ENCODE results near the gene PSTPIP1. TPM values are rescaled to one million over a fixed set of nuclear protein-coding genes. Genes with fewer than 3 reads are reported as not detected.

Gene PSTPIP1
- total and polyA plus RNA-seq, 2 of the 8 experiments (the other 6 are each of a cell fraction or from before 2014, with no cell fraction given), result 1.6 to 1.8 TPM

DNA sequence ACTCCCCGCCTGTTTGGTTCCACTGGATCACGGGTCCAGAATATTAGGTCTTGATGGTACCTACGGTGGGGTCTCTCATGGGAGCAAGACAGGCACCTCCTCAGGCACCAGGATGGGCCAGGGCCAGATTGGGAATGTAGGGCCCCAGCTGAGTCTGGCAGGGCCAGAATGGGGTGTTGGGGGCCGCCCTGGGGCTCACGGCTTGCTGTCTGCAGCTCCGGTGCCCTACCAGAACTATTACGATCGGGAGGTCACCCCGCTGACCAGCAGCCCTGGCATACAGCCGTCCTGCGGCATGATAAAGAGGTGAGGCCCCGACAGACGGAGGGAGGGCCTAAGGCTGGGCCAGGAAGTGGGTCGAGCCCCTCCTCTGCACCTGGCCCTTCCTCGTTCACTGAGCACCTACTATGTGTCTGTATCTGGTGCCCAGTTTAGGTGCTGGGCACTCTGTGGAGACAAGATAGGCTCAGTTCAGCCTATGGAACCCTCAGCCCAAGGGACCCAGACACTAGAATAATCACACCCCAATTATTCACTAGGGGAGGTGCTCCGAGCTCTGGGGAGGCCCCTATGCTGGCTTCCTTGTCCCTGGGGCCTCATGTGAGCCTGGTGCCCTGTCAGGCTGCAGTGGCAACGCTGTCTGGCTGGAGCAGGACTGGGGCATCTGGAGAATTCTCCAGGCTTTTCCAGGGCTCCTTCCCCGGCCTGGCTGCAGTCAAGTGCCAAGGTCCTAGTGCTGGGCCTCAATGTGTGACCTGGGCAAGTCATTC lies 37.9 kb downstream of the PSTPIP1 start (continued):
- TF ChIP-seq, protein P1, sequence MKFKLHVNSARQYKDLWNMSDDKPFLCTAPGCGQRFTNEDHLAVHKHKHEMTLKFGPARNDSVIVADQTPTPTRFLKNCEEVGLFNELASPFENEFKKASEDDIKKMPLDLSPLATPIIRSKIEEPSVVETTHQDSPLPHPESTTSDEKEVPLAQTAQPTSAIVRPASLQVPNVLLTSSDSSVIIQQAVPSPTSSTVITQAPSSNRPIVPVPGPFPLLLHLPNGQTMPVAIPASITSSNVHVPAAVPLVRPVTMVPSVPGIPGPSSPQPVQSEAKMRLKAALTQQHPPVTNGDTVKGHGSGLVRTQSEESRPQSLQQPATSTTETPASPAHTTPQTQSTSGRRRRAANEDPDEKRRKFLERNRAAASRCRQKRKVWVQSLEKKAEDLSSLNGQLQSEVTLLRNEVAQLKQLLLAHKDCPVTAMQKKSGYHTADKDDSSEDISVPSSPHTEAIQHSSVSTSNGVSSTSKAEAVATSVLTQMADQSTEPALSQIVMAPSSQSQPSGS (IDR thresholded peaks at IDR 0.05; ENCODE audit: low read length), result no peak
- no peak for TF ChIP-seq SP1 (IDR thresholded peaks at IDR 0.05; ENCODE audit: low read depth, low read length)
- TF ChIP-seq ASH2L (IDR thresholded peaks at IDR 0.05; ENCODE audit: low read length), result no peak
- TF ChIP-seq CEBPB (IDR thresholded peaks at IDR 0.05; ENCODE audit: low read depth, low read length), result no peak
- no peak for TF ChIP-seq POLR2AphosphoS5 (IDR thresholded peaks at IDR 0.05; ENCODE audit: low read depth, low read length)
- TF ChIP-seq, protein P2, sequence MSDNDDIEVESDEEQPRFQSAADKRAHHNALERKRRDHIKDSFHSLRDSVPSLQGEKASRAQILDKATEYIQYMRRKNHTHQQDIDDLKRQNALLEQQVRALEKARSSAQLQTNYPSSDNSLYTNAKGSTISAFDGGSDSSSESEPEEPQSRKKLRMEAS (IDR thresholded peaks at IDR 0.05), result no peak
- no peak for TF ChIP-seq CHD2 (IDR thresholded peaks at IDR 0.05; ENCODE audit: low read length)
